Transverse colon (tissue), 4 donors: ENCODE measurements around the gene ZNF165. TPM values are rescaled to one million over a fixed set of nuclear protein-coding genes. Genes with fewer than 3 reads are reported as not detected.
"Not testable (repeated sequence)": the region's sequence is repeated elsewhere in the genome, so short reads cannot be mapped to it uniquely, and the experiment has no call there.

Experiments
- DNase-seq: peaks from one replicate; pipeline ENCODE4 v3.0.0-alpha.2; 2019
- H3K27ac ChIP-seq, 4 donors: fragments of 200-600 bp; sonication (generic); 2 replicates each; pipeline ENCODE4 v1.5.1; 2016 to 2018; ENCODE audit warnings: inconsistent platforms in 4 of 4
- H3K27me3 ChIP-seq: fragments of 200-600 bp; sonication (generic); 2 replicates; pipeline ENCODE4 v1.5.1; 2017; ENCODE audit warnings: inconsistent platforms
- H3K36me3 ChIP-seq, 4 donors: fragments of 200-600 bp; sonication (generic); 2 replicates each; pipeline ENCODE4 v1.5.1; 2017 to 2019; ENCODE audit warnings: inconsistent platforms in 4 of 4
- H3K4me1 ChIP-seq, 4 donors: fragments of 200-600 bp; sonication (generic); 2 replicates each; pipeline ENCODE4 v1.5.1; 2017 to 2020; ENCODE audit warnings: inconsistent platforms in 4 of 4
- H3K4me3 ChIP-seq, 4 donors: fragments of 200-600 bp; sonication (generic); 1 replicate in 1 of 4; 2 replicates in 3 of 4; pipeline versions ENCODE4 v1.5.1 to v1.6.1; 2017 to 2019; ENCODE audit warnings: inconsistent platforms in 4 of 4
- H3K9me3 ChIP-seq, 2 donors: fragments of 200-600 bp; sonication (generic); 2 replicates each; pipeline ENCODE4 v1.5.1; 2017 to 2019; ENCODE audit warnings: inconsistent platforms in 2 of 2
- EP300 ChIP-seq: sonication (generic); formaldehyde crosslinking; IDR thresholded peaks from one replicate; pipeline ENCODE4 v1.6.1; 2017; ENCODE audit warnings: antibody characterized with exemption, low read depth
- POLR2A ChIP-seq: fragments of 450-650 bp; IDR thresholded peaks from one replicate; pipeline ENCODE4 v1.6.1; 2016; ENCODE audit warnings: antibody characterized with exemption, mild to moderate bottlenecking, moderate library complexity
- POLR2AphosphoS5 ChIP-seq, 3 donors: sonication (generic); formaldehyde crosslinking; IDR thresholded peaks; one replicate each; pipeline ENCODE4 v1.6.1; 2016; ENCODE audit warnings: antibody characterized with exemption in 3 of 3
- WGBS, 2 donors: methylation state at CpG; one replicate each; pipeline ENCODE4 v1.1.5; 2018; ENCODE audit warnings: low coverage in 1 of 2; 5-methylcytosine and 5-hydroxymethylcytosine counted together
- in situ Hi-C, 4 donors: fragments of 200-750 bp; cut with MboI; loops; one replicate each; pipeline versions ENCODE4 v1.15.0 to v1.15.1; 2017; ENCODE audit warnings: low sequenced_read_pairs in 3 of 4, low pct_ligation_motif_present in 1 of 4, low pct_unique_long_range_greater_than_20kb in 1 of 4
- intact Hi-C: fragments of 100-400 bp; cut with DNase I; formaldehyde crosslinking; loops from one replicate; pipeline ENCODE4 v1.15.1; 2023; ENCODE audit warnings: low total_unique reads
- total RNA-seq, 4 donors: library from RNA; depleted of rRNA; stranded (reverse); fragments of >200 nt; gene quantifications; one replicate each; pipeline ENCODE4 v1.1.0, GENCODE V29; 2016
- TF ChIP-seq, protein P1 (sequence below), 5 experiments: fragments of 200-600 bp in 3 of 5; fragments of 450-650 bp in 2 of 5; sonication (generic) in 3 of 5; IDR thresholded peaks; 1 replicate in 2 of 5; 2 replicates in 3 of 5; pipeline ENCODE4 v1.5.1; 2016 to 2017; ENCODE audit warnings: antibody characterized with exemption in 5 of 5, inconsistent platforms in 3 of 5, mild to moderate bottlenecking in 2 of 5, moderate library complexity in 1 of 5

ZNF165 gene
- total RNA-seq, 4 donors from 2014 or later = 1.1 to 20.1 (median 3.8) TPM

DNA sequence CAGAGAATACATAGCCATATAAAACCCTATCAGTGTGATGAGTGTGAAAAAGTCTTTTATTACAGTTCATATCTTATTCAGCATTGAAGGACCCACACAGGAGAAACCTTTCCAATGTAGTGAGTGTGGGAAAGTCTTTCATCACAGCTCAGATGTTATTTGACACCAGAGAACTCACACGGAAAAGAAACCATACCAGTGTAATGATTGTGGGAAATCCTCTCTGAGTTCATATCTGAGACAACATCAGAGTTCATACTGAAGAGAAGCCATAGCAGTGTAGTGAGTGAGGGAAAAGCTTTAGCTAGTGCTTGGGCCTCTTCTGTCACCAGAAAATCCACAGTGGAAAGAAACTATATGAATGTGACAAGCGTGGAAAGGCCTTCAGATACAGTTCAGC, 35.4 kb downstream of the ZNF165 start:
- DNase-seq = no peak
- TF ChIP-seq POLR2A (no peak), POLR2AphosphoS5 (IDR thresholded peaks at IDR 0.05) (no peak), EP300 (no peak)
- TF ChIP-seq, protein P1, sequence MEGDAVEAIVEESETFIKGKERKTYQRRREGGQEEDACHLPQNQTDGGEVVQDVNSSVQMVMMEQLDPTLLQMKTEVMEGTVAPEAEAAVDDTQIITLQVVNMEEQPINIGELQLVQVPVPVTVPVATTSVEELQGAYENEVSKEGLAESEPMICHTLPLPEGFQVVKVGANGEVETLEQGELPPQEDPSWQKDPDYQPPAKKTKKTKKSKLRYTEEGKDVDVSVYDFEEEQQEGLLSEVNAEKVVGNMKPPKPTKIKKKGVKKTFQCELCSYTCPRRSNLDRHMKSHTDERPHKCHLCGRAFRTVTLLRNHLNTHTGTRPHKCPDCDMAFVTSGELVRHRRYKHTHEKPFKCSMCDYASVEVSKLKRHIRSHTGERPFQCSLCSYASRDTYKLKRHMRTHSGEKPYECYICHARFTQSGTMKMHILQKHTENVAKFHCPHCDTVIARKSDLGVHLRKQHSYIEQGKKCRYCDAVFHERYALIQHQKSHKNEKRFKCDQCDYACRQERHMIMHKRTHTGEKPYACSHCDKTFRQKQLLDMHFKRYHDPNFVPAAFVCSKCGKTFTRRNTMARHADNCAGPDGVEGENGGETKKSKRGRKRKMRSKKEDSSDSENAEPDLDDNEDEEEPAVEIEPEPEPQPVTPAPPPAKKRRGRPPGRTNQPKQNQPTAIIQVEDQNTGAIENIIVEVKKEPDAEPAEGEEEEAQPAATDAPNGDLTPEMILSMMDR (IDR thresholded peaks at IDR 0.05) = no peak
- Histone ChIP-seq H3K27me3 (no peaks in the 10 kb centered on the region), H3K9me3 (no peaks in the 10 kb centered on the region), H3K4me1 (no peaks in the 10 kb centered on the region), H3K36me3 (peaks cover 0 to 16% (median 3%) of the 10 kb centered on the region in 4 donors), H3K27ac (no peak overlapping the region), H3K4me3 (no peak overlapping the region)
- intact Hi-C loops = no loop called here
- 79 to 88% methylated on average over 2 of the region's 2 CpGs for WGBS, 2 donors
- in situ Hi-C loops = no loop called here

DNA sequence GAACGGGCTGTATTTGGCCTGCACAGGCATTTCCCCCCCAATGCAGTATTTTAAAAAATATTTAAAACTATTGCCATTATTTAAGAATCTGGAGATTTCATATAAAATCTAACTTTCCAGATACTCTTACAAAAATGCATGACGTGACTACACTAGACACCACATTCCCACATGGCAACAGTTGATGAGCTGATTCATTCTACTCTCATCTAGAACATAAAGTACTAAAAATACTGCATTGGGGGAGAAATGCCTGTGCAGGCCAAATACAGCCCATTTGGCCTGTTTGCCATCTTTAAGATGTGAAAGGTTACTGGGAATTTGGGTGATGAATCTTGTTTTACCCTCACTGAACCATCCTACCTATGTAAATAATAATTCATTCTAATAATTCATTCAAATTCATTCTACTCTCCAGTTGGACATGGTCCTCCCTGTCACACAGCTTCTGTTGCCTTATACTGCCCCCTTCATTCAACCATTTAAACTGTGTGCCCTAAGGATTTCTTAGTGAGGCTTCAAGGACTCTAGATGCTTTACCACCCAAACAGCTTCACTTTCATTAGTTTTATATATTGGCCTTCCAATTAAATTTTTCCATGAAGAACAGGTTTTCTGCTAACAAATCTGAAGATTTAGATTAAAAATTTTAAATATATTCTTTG, 37.1 kb downstream of the ZNF165 start:
- intact Hi-C loops = no loop called here
- in situ Hi-C loops = no loop called here
- Histone ChIP-seq H3K27me3 (no peaks in the 10 kb centered on the region), H3K9me3 (no peaks in the 10 kb centered on the region), H3K36me3 (peaks cover 0 to 16% (median 3%) of the 10 kb centered on the region in 4 donors), H3K4me1 (no peaks in the 10 kb centered on the region), H3K27ac (no peak overlapping the region), H3K4me3 (no peak overlapping the region)
- WGBS, 2 donors = 90 to 95% methylated on average over 2 of the region's 2 CpGs
- no peak for DNase-seq
- TF ChIP-seq, protein P1 (IDR thresholded peaks at IDR 0.05) = no peak
- TF ChIP-seq EP300 = no peak
- no peak for TF ChIP-seq POLR2AphosphoS5 (IDR thresholded peaks at IDR 0.05)
- no peak for TF ChIP-seq POLR2A

DNA sequence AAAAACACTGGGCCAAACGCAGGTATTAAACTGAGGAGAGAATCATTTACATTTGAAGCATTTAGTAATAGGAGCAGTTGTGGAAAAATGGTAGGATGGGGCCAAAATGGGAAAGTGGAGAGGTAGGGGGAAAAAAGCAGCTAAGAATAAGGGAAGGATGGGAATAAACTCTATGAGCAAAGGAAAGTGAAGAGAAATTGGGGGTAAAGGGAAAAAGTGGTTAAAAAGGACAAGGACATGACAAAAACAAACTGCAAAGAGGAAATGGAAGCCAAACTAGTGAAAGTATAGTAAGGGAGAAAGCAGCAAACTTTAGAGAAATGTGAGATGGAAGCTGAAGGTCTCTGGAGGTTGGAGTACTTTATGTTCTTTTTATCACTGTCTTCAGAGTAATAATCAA, 37.8 kb downstream of the ZNF165 start:
- no peak overlapping the region for H3K4me3 ChIP-seq
- no peaks in the 10 kb centered on the region for H3K27me3 ChIP-seq
- TF ChIP-seq EP300 (no peak), POLR2AphosphoS5 (IDR thresholded peaks at IDR 0.05) (no peak), POLR2A (no peak)
- TF ChIP-seq, protein P1 (IDR thresholded peaks at IDR 0.05) = no peak
- no peak overlapping the region for H3K27ac ChIP-seq
- intact Hi-C loops = no loop called here
- WGBS, 2 donors = 88 to 90% methylated on average over 1 of the region's 1 CpG
- no peak for DNase-seq
- no peaks in the 10 kb centered on the region for H3K4me1 ChIP-seq
- peaks cover 0 to 16% (median 3%) of the 10 kb centered on the region in 4 donors for H3K36me3 ChIP-seq
- no peaks in the 10 kb centered on the region for H3K9me3 ChIP-seq
- in situ Hi-C loops = no loop called here

DNA sequence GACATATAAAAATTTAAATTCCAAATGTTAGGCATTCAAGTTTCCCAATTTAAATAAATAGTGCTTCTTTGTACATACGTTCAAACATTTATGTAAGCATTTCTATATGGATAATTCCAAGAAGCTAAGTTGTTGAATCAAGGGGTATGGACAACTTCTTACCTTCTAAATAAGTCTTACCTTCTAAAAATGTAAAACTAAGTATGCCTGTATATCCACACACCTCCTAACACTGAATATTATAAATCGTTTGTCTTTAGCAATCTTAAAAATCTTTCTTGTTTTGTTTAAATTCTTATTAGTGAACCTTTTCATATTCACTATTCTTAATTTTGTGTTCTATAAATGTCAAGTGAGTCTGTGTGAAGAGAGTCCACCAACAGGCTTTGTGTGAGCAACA, 41.5 kb downstream of the ZNF165 start:
- TF ChIP-seq POLR2AphosphoS5 (IDR thresholded peaks at IDR 0.05) = no peak
- TF ChIP-seq, protein P1 (IDR thresholded peaks at IDR 0.05) = no peak
- no peak for TF ChIP-seq POLR2A
- no peak for TF ChIP-seq EP300
- 77 to 91% methylated on average over 2 of the region's 2 CpGs for WGBS, 2 donors
- no peak overlapping the region for H3K27ac ChIP-seq
- peaks cover 0 to 9% (median 3%) of the 10 kb centered on the region in 4 donors for H3K36me3 ChIP-seq
- intact Hi-C loops = no loop called here
- DNase-seq = no peak
- peaks cover 0 to 23% (median 15%) of the 10 kb centered on the region in 4 donors for H3K4me1 ChIP-seq
- H3K9me3 ChIP-seq = no peaks in the 10 kb centered on the region
- no peak overlapping the region for H3K4me3 ChIP-seq
- in situ Hi-C loops = no loop called here
- H3K27me3 ChIP-seq = no peaks in the 10 kb centered on the region

DNA sequence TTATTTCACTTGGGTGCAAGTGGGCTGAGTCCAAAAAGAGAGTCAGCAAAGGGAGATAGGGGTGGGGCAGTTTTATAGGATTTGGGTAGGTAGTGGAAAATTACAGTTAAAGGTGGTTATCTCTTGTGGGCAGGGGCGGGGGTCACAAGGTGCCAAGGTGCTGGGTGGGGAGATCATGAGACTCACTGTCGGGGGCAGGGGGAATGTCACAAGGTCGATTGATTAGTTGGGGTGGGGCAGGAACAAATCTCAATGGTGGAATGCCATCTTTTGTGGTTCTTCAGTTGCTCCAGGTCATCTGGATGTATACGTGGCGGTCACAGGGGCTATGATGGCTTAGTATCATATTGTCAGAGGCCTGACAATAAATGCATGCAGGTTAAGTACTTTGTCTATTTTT, 41.9 kb downstream of the ZNF165 start:
- Histone ChIP-seq H3K36me3 (peaks cover 0 to 11% (median 4%) of the 10 kb centered on the region in 4 donors), H3K4me1 (peaks cover 0 to 24% (median 15%) of the 10 kb centered on the region in 4 donors)
- 88 to 100% methylated on average over 4 to 5 of the region's 5 CpGs for WGBS, 2 donors
- H3K4me3 ChIP-seq, H3K27ac ChIP-seq, DNase-seq, intact Hi-C loops, H3K27me3 ChIP-seq, in situ Hi-C loops, H3K9me3 ChIP-seq: not testable (repeated sequence)
